Hepatocyte (in vitro differentiated cells): ENCODE data around the gene ABCD3.

ENCODE experiments used
- EZH2phosphoT487 ChIP-seq: fragments of 200-600 bp; sonication (generic); IDR thresholded peaks from one replicate; pipeline ENCODE4 v1.6.1; 2018; ENCODE audit warnings: antibody characterized with exemption, mild to moderate bottlenecking, low read depth, moderate library complexity; ENCODE audit not compliant: unreplicated experiment, severe bottlenecking
- TF ChIP-seq, protein P1 (sequence below): fragments of 200-600 bp; sonication (generic); IDR thresholded peaks from 2 replicates; pipeline ENCODE4 v1.5.1; 2016; ENCODE audit warnings: antibody characterized with exemption, mild to moderate bottlenecking; ENCODE audit not compliant: poor library complexity

DNA sequence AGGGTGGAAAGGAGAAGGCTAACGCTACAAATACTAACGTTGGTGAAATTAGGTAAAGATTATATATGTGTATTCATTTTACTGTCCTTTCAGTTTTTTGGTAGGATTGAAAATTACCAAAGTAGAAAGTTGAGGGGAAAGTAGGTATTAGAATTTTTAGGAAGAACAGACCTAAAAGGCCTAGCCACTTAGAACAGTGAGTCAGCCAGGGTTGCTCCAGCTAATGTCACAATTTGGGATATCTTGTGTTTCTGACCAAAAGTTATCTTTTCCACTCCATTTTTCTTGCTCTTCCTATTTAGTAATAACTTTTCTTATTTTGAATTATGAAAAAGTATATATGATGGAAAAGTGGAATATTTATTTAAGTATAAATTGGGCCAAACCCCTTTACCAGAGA, 83.2 kb downstream of the ABCD3 start:
- TF ChIP-seq, protein P1, sequence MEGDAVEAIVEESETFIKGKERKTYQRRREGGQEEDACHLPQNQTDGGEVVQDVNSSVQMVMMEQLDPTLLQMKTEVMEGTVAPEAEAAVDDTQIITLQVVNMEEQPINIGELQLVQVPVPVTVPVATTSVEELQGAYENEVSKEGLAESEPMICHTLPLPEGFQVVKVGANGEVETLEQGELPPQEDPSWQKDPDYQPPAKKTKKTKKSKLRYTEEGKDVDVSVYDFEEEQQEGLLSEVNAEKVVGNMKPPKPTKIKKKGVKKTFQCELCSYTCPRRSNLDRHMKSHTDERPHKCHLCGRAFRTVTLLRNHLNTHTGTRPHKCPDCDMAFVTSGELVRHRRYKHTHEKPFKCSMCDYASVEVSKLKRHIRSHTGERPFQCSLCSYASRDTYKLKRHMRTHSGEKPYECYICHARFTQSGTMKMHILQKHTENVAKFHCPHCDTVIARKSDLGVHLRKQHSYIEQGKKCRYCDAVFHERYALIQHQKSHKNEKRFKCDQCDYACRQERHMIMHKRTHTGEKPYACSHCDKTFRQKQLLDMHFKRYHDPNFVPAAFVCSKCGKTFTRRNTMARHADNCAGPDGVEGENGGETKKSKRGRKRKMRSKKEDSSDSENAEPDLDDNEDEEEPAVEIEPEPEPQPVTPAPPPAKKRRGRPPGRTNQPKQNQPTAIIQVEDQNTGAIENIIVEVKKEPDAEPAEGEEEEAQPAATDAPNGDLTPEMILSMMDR = no peak
- TF ChIP-seq EZH2phosphoT487 = no peak
